ENCODE measurements around the gene RPS3A.

GRCh38 chr4:151052785-151053184, 46.6 kb upstream of the RPS3A start:
- TF ChIP-seq CTCF (IDR thresholded peaks at IDR 0.05) (no peak), REST (IDR thresholded peaks at IDR 0.05; ENCODE audit: insufficient read depth in 1 of 2, low read depth in 2 of 2, low read length in 1 of 2) (no peak)
